Stimulated activated CD4-positive, alpha-beta T cell treated with anti-CD3 and anti-CD28 coated beads, Interleukin-2, amount 100 ng/mL, for 48 hours (primary cell): Measurements from ENCODE around the gene ANGPT4.
A peak's percentile ranks its signal among the peaks of the same experiment; 100 is the strongest.
"Not testable (repeated sequence)": the region's sequence is repeated elsewhere in the genome, so short reads cannot be mapped to it uniquely, and the experiment has no call there.

Source experiments
- DNase-seq, 2 donors: peaks; one replicate each; pipeline ENCODE4 v3.0.0-alpha.2; 2020

Gene ANGPT4

GRCh38 chr20:905396-905961, 10.7 kb downstream of the ANGPT4 start:
- no peak for DNase-seq

- DNase-seq, result no peak
Measured at GRCh38 chr20:904039-904545, 12.0 kb downstream of the ANGPT4 start.

- DNase-seq, result not testable (repeated sequence)
Measured at GRCh38 chr20:897436-897835, 18.7 kb downstream of the ANGPT4 start.

GRCh38 chr20:896501-897025, 19.6 kb downstream of the ANGPT4 start:
- DNase-seq, result no peak

GRCh38 chr20:892371-892770, 23.8 kb downstream of the ANGPT4 start:
- not testable (repeated sequence) for DNase-seq

- DNase-seq, result no peak
Measured at GRCh38 chr20:891706-892080, 24.4 kb downstream of the ANGPT4 start.

GRCh38 chr20:891058-891705, 25.0 kb downstream of the ANGPT4 start:
- no peak for DNase-seq

- no peak for DNase-seq
Measured at GRCh38 chr20:890666-891057, 25.5 kb downstream of the ANGPT4 start.

GRCh38 chr20:889932-890463, 26.1 kb downstream of the ANGPT4 start:
- DNase-seq, result no peak

GRCh38 chr20:889106-889505, 27.0 kb downstream of the ANGPT4 start:
- no peak for DNase-seq

- no peak for DNase-seq
Measured at GRCh38 chr20:888057-888456, 28.1 kb downstream of the ANGPT4 start.

- DNase-seq, result no peak
Measured at GRCh38 chr20:887137-887536, 29.0 kb downstream of the ANGPT4 start.

- DNase-seq, result no peak
Measured at GRCh38 chr20:884983-885952, 30.9 kb downstream of the ANGPT4 start.

- DNase-seq, result no peak
Measured at GRCh38 chr20:881783-882144, 34.4 kb downstream of the ANGPT4 start.

GRCh38 chr20:881051-881782, 34.9 kb downstream of the ANGPT4 start:
- peak; percentile 5 to 9 for DNase-seq

- no peak for DNase-seq
Measured at GRCh38 chr20:879626-880025, 36.5 kb downstream of the ANGPT4 start.

GRCh38 chr20:878511-879307, 37.4 kb downstream of the ANGPT4 start:
- peak in 1 of 2 donors; percentile 6 for DNase-seq

GRCh38 chr20:877814-878213, 38.3 kb downstream of the ANGPT4 start:
- no peak for DNase-seq

- DNase-seq, result no peak
Measured at GRCh38 chr20:875115-875514, 41.0 kb downstream of the ANGPT4 start.

GRCh38 chr20:873875-874607, 42.1 kb downstream of the ANGPT4 start:
- DNase-seq, result no peak
